H9 (cell line): ENCODE data around the gene MORN1. TPM values are rescaled to one million over a fixed set of nuclear protein-coding genes. Genes with fewer than 3 reads are reported as not detected.

Experiments used
- DNase-seq: peaks from one replicate; pipeline ENCODE4 v3.0.0-alpha.2; 2017
- H2AFZ ChIP-seq: one replicate; pipeline ENCODE4 v1.6.1; 2013; ENCODE audit warnings: mild to moderate bottlenecking, low read length, control low read depth, moderate library complexity
- H2AK5ac ChIP-seq: 2 replicates; pipeline ENCODE4 v1.6.1; 2013; ENCODE audit warnings: low read length, control low read depth, mixed read lengths; ENCODE audit not compliant: insufficient read length
- H2BK120ac ChIP-seq: one replicate; pipeline ENCODE4 v1.6.1; 2013; ENCODE audit warnings: low read depth, mild to moderate bottlenecking, low read length, control low read depth, inconsistent platforms; ENCODE audit not compliant: poor library complexity, severe bottlenecking
- H2BK12ac ChIP-seq: 2 replicates; pipeline ENCODE4 v1.6.1; 2013; ENCODE audit warnings: low read length, control low read depth, mixed read lengths, low read depth; ENCODE audit not compliant: insufficient read length
- H2BK15ac ChIP-seq: 2 replicates; pipeline ENCODE4 v1.6.1; 2013; ENCODE audit warnings: low read depth, low read length, control low read depth
- H2BK20ac ChIP-seq: one replicate; pipeline ENCODE4 v1.6.1; 2013; ENCODE audit warnings: low read depth, mild to moderate bottlenecking, low read length, control low read depth, inconsistent platforms; ENCODE audit not compliant: poor library complexity, severe bottlenecking
- H2BK5ac ChIP-seq: 2 replicates; pipeline ENCODE4 v1.6.1; 2013; ENCODE audit warnings: low read length, control low read depth, mixed read lengths; ENCODE audit not compliant: insufficient read length
- H3K14ac ChIP-seq: 2 replicates; pipeline ENCODE4 v1.6.1; 2013; ENCODE audit warnings: low read length, control low read depth; ENCODE audit not compliant: insufficient read depth
- H3K18ac ChIP-seq: 2 replicates; pipeline ENCODE4 v1.6.1; 2013; ENCODE audit warnings: low read depth, mild to moderate bottlenecking, mixed read lengths, low read length, control low read depth; ENCODE audit not compliant: insufficient read length
- H3K23ac ChIP-seq: 2 replicates; pipeline ENCODE4 v1.6.1; 2013; ENCODE audit warnings: low read length, control low read depth, mixed read lengths, low read depth; ENCODE audit not compliant: insufficient read length
- H3K23me2 ChIP-seq: 2 replicates; pipeline ENCODE4 v1.6.1; 2013; ENCODE audit warnings: low read depth, mild to moderate bottlenecking, mixed read lengths, low read length, control low read depth; ENCODE audit not compliant: insufficient read length, poor library complexity, severe bottlenecking
- H3K27ac ChIP-seq: 2 replicates; pipeline ENCODE4 v1.5.1; 2013; ENCODE audit warnings: low read length, control low read depth, mixed read lengths, low read depth; ENCODE audit not compliant: insufficient read length
- H3K27me3 ChIP-seq: 2 replicates; pipeline ENCODE4 v1.6.1; 2013; ENCODE audit warnings: low read length, control low read depth, inconsistent platforms; ENCODE audit not compliant: insufficient read depth
- H3K4ac ChIP-seq: 2 replicates; pipeline ENCODE4 v1.6.1; 2013; ENCODE audit warnings: low read depth, mild to moderate bottlenecking, control low read depth, inconsistent platforms, low read length, moderate library complexity
- H3K4me1 ChIP-seq: 2 replicates; pipeline ENCODE4 v1.6.1; 2013; ENCODE audit warnings: low read length, control low read depth, inconsistent platforms; ENCODE audit not compliant: insufficient read depth
- H3K4me2 ChIP-seq: 2 replicates; pipeline ENCODE4 v1.6.1; 2013; ENCODE audit warnings: low read length, control low read depth, mixed read lengths; ENCODE audit not compliant: insufficient read length, insufficient read depth
- H3K56ac ChIP-seq: 2 replicates; pipeline ENCODE4 v1.6.1; 2013; ENCODE audit warnings: low read depth, mild to moderate bottlenecking, mixed read lengths, low read length, control low read depth; ENCODE audit not compliant: insufficient read length
- H3K79me1 ChIP-seq: 2 replicates; pipeline ENCODE4 v1.6.1; 2013; ENCODE audit warnings: low read depth, mild to moderate bottlenecking, moderate library complexity, low read length, control low read depth, inconsistent platforms; ENCODE audit not compliant: insufficient read depth, poor library complexity, severe bottlenecking
- H3K79me2 ChIP-seq: 2 replicates; pipeline ENCODE4 v1.6.1; 2013; ENCODE audit warnings: low read length, control low read depth, inconsistent platforms; ENCODE audit not compliant: insufficient read depth
- H3K9ac ChIP-seq: 2 replicates; pipeline ENCODE4 v1.6.1; 2013; ENCODE audit warnings: low read length, control low read depth, mixed read lengths; ENCODE audit not compliant: insufficient read length; ENCODE audit errors: extremely low read depth
- H3K9me3 ChIP-seq: one replicate; pipeline ENCODE4 v1.6.1; 2013; ENCODE audit warnings: low read depth, low read length, inconsistent platforms; ENCODE audit not compliant: control insufficient read depth
- H3T11ph ChIP-seq: one replicate; pipeline ENCODE4 v1.6.1; 2013; ENCODE audit warnings: mild to moderate bottlenecking, low read length, control low read depth, inconsistent platforms
- H4K20me1 ChIP-seq: one replicate; pipeline ENCODE4 v1.6.1; 2013; ENCODE audit not compliant: control insufficient read depth, insufficient read length, insufficient read depth
- H4K5ac ChIP-seq: 2 replicates; pipeline ENCODE4 v1.6.1; 2013; ENCODE audit warnings: low read depth, mild to moderate bottlenecking, mixed read lengths, low read length, control low read depth; ENCODE audit not compliant: insufficient read length
- H4K8ac ChIP-seq: replicated peaks from 2 replicates; pipeline ENCODE4 v1.6.1; 2013; ENCODE audit warnings: low read length, control low read depth, mixed read lengths, low read depth; ENCODE audit not compliant: insufficient read length
- H4K91ac ChIP-seq: 2 replicates; pipeline ENCODE4 v1.6.1; 2013; ENCODE audit warnings: low read depth, mild to moderate bottlenecking, moderate library complexity, mixed read lengths, low read length, control low read depth; ENCODE audit not compliant: insufficient read length
- H3K27ac Mint-ChIP-seq, 3 experiments: 2 replicates in 2 of 3; 3 replicates in 1 of 3; pipeline ENCODE4 v1.8.0; 2020 to 2021; ENCODE audit warnings: mixed read lengths in 3 of 3, mild to moderate bottlenecking in 1 of 3, moderate library complexity in 1 of 3
- H3K27me3 Mint-ChIP-seq: 2 replicates; pipeline ENCODE4 v1.8.0; 2021; ENCODE audit warnings: low read depth, mild to moderate bottlenecking, moderate library complexity, mixed read lengths
- H3K36me3 Mint-ChIP-seq, 3 experiments: 2 replicates in 2 of 3; 3 replicates in 1 of 3; pipeline ENCODE4 v1.8.0; 2020 to 2021; ENCODE audit warnings: low read depth in 3 of 3, mixed read lengths in 3 of 3; ENCODE audit not compliant: insufficient read depth in 1 of 3
- H3K4me1 Mint-ChIP-seq, 2 experiments: 2 replicates each; pipeline ENCODE4 v1.8.0; 2020; ENCODE audit warnings: mixed read lengths in 2 of 2
- H3K4me3 Mint-ChIP-seq, 2 experiments: 2 replicates in 1 of 2; 3 replicates in 1 of 2; pipeline ENCODE4 v1.8.0; 2020 to 2021; ENCODE audit warnings: mild to moderate bottlenecking in 2 of 2, mixed read lengths in 2 of 2, moderate library complexity in 1 of 2
- H3K9me3 Mint-ChIP-seq, 2 experiments: 2 replicates in 1 of 2; 3 replicates in 1 of 2; pipeline ENCODE4 v1.8.0; 2020; ENCODE audit warnings: mild to moderate bottlenecking in 2 of 2, mixed read lengths in 2 of 2, moderate library complexity in 1 of 2
- WGBS: extraction: QIAGEN DNeasy Blood & Tissue Kit; methylation state at CpG from one replicate; pipeline ENCODE4 v1.1.7; 2013; ENCODE audit warnings: missing lambda C conversion rate, low lambda C conversion rate, mixed read lengths; ENCODE audit not compliant: insufficient read length; ENCODE audit errors: extremely low coverage; 5-methylcytosine and 5-hydroxymethylcytosine counted together
- total RNA-seq: library from RNA; stranded (reverse); gene quantifications from 2 replicates; pipeline ENCODE4 v1.2.1, GENCODE V29; 2021
- TF ChIP-seq, protein P1 (sequence below): fragments of 200-600 bp; sonication (generic); conservative IDR thresholded peaks from 3 replicates; pipeline ENCODE4 v1.8.0; 2021; ENCODE audit warnings: antibody characterized with exemption, mild to moderate bottlenecking

The MORN1 gene
- total RNA-seq, 1 experiment from 2014 or later, result 12.7 TPM

GRCh38 chr1:2363847-2364513, 27.4 kb downstream of the MORN1 start:
- H3K18ac ChIP-seq, result no peak overlapping the region
- H4K8ac ChIP-seq, result no peak overlapping the region
- H2AK5ac ChIP-seq, result no peak overlapping the region
- no peak overlapping the region for H2BK12ac ChIP-seq
- H3K9me3 Mint-ChIP-seq, result peaks cover 9 to 17% of the 10 kb centered on the region in 2 experiments
- H2BK15ac ChIP-seq, result no peak overlapping the region
- H3K36me3 Mint-ChIP-seq, result peaks cover 5 to 16% (median 7%) of the 10 kb centered on the region in 3 experiments; a peak in 6 of 7 replicates
- no CpG with 5 or more reads among the region's 2 CpGs for WGBS
- H3K27ac Mint-ChIP-seq, result no peak overlapping the region
- no peak overlapping the region for H3T11ph ChIP-seq
- H3K4me1 ChIP-seq, result no peaks in the 10 kb centered on the region
- H3K23me2 ChIP-seq, result no peaks in the 10 kb centered on the region
- DNase-seq, result no peak
- no peaks in the 10 kb centered on the region for H4K20me1 ChIP-seq
- no peaks in the 10 kb centered on the region for H3K79me2 ChIP-seq
- H2BK20ac ChIP-seq, result no peak overlapping the region
- H3K79me1 ChIP-seq, result no peaks in the 10 kb centered on the region
- H3K4me2 ChIP-seq, result no peak overlapping the region
- H3K27me3 ChIP-seq, result no peaks in the 10 kb centered on the region
- no peak overlapping the region for H3K14ac ChIP-seq
- H3K23ac ChIP-seq, result no peak overlapping the region
- H3K4ac ChIP-seq, result no peak overlapping the region
- H3K9ac ChIP-seq, result no peak overlapping the region
- H2AFZ ChIP-seq, result no peak overlapping the region
- TF ChIP-seq, protein P1, sequence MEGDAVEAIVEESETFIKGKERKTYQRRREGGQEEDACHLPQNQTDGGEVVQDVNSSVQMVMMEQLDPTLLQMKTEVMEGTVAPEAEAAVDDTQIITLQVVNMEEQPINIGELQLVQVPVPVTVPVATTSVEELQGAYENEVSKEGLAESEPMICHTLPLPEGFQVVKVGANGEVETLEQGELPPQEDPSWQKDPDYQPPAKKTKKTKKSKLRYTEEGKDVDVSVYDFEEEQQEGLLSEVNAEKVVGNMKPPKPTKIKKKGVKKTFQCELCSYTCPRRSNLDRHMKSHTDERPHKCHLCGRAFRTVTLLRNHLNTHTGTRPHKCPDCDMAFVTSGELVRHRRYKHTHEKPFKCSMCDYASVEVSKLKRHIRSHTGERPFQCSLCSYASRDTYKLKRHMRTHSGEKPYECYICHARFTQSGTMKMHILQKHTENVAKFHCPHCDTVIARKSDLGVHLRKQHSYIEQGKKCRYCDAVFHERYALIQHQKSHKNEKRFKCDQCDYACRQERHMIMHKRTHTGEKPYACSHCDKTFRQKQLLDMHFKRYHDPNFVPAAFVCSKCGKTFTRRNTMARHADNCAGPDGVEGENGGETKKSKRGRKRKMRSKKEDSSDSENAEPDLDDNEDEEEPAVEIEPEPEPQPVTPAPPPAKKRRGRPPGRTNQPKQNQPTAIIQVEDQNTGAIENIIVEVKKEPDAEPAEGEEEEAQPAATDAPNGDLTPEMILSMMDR, result no peak
- no peak overlapping the region for H4K5ac ChIP-seq
- no peak overlapping the region for H3K27ac ChIP-seq
- no peak overlapping the region for H2BK120ac ChIP-seq
- peaks cover 4% of the 10 kb centered on the region for H3K27me3 Mint-ChIP-seq
- no peak overlapping the region for H2BK5ac ChIP-seq
- H3K9me3 ChIP-seq, result no peaks in the 10 kb centered on the region
- no peak overlapping the region for H3K4me3 Mint-ChIP-seq
- H3K56ac ChIP-seq, result no peak overlapping the region
- H3K4me1 Mint-ChIP-seq, result peaks cover 0 to 2% of the 10 kb centered on the region in 2 experiments; a peak in 1 of 4 replicates
- no peak overlapping the region for H4K91ac ChIP-seq
